OCI-LY7 (cell line): Measurements from ENCODE around the gene RPP25L. TPM values are rescaled to one million over a fixed set of nuclear protein-coding genes. Genes with fewer than 3 reads are reported as not detected.

Source experiments
- BruUV-seq: library from RNA; stranded (reverse); fragments of 400-500 nt; replicated peaks from 2 replicates; lab custom pipeline; 2021; lab: Mats Ljungman, UMichigan
- CTCF ChIA-PET: fragments of 300-600 bp; sonication (Branson Sonifier 250); formaldehyde crosslinking; loops from one replicate; lab custom pipeline; 2022; ENCODE audit warnings: antibody characterized with exemption; ENCODE audit not compliant: unreplicated experiment; lab: Charles Lee
- POLR2A ChIA-PET: fragments of 300-600 bp; sonication (Branson Sonifier 250); formaldehyde crosslinking; loops from one replicate; lab custom pipeline; 2022; ENCODE audit warnings: antibody characterized with exemption; lab: Charles Lee
- DNase-seq: peaks from one replicate; pipeline ENCODE4 v3.0.0-alpha.2; 2015; ENCODE audit warnings: low spot score
- H2AFZ ChIP-seq: fragments of 200-600 bp; sonication (generic), shearing (Covaris generic); 2 replicates; pipeline ENCODE4 v1.6.1; 2014; ENCODE audit warnings: mild to moderate bottlenecking, antibody characterized with exemption, low read length, moderate library complexity
- H3K27ac ChIP-seq: fragments of 200-600 bp; sonication (generic); 2 replicates; pipeline ENCODE4 v1.5.1; 2014; ENCODE audit warnings: mixed run types, low read depth, mild to moderate bottlenecking, moderate library complexity, low read length, inconsistent platforms; ENCODE audit not compliant: poor library complexity, severe bottlenecking
- H3K36me3 ChIP-seq: fragments of 200-600 bp; sonication (generic); 2 replicates; pipeline ENCODE4 v1.6.1; 2014; ENCODE audit warnings: mild to moderate bottlenecking, antibody characterized with exemption, low read length, moderate library complexity, mixed read lengths; ENCODE audit not compliant: insufficient read depth
- H3K4me1 ChIP-seq: fragments of 200-600 bp; sonication (generic); 2 replicates; pipeline ENCODE4 v1.5.1; 2014; ENCODE audit warnings: mild to moderate bottlenecking, low read length; ENCODE audit not compliant: insufficient read depth, poor library complexity, severe bottlenecking
- H3K4me2 ChIP-seq: fragments of 200-600 bp; sonication (generic); 2 replicates; pipeline ENCODE4 v1.6.1; 2014; ENCODE audit warnings: mild to moderate bottlenecking, low read length
- H3K4me3 ChIP-seq: fragments of 200-600 bp; sonication (generic); 2 replicates; pipeline ENCODE4 v1.5.1; 2014; ENCODE audit warnings: mild to moderate bottlenecking, low read depth, low read length; ENCODE audit not compliant: poor library complexity, severe bottlenecking
- H3K79me2 ChIP-seq: fragments of 200-600 bp; sonication (generic); 2 replicates; pipeline ENCODE4 v1.6.1; 2016; ENCODE audit warnings: low read depth, mild to moderate bottlenecking, low read length, moderate library complexity, mixed read lengths; ENCODE audit not compliant: insufficient read depth
- H3K9me2 ChIP-seq: fragments of 200-600 bp; sonication (generic); 2 replicates; pipeline ENCODE4 v1.6.1; 2016; ENCODE audit warnings: mild to moderate bottlenecking, low read length, mixed read lengths; ENCODE audit not compliant: insufficient read depth
- H3K9me3 ChIP-seq: fragments of 200-600 bp; sonication (generic); 2 replicates; pipeline ENCODE4 v1.6.1; 2014; ENCODE audit warnings: mild to moderate bottlenecking, mixed run types, low read length, mixed read lengths
- H4K20me1 ChIP-seq: fragments of 200-600 bp; sonication (generic); 2 replicates; pipeline ENCODE4 v1.6.1; 2014; ENCODE audit warnings: mild to moderate bottlenecking, antibody characterized with exemption, low read length, moderate library complexity, mixed read lengths; ENCODE audit not compliant: insufficient read depth
- CTCF ChIP-seq: fragments of 200-600 bp; sonication (generic); conservative IDR thresholded peaks from 2 replicates; pipeline ENCODE4 v1.5.1; 2014; ENCODE audit warnings: mild to moderate bottlenecking, antibody characterized with exemption, low read length, moderate library complexity, mixed read lengths
- EZH2phosphoT487 ChIP-seq: fragments of 200-600 bp; sonication (generic); IDR thresholded peaks from 2 replicates; pipeline ENCODE4 v1.6.1; 2018; ENCODE audit warnings: low read depth, borderline replicate concordance, mild to moderate bottlenecking, mixed run types, antibody characterized with exemption, low read length, moderate library complexity, mixed read lengths
- intact Hi-C: fragments of 100-400 bp; cut with micrococcal nuclease; formaldehyde crosslinking; loops from one replicate; pipeline ENCODE4 v1.10.0; 2022; ENCODE audit not compliant: unreplicated experiment
- total RNA-seq, 2 experiments: library from RNA; depleted of rRNA in 1 of 2; stranded (reverse); fragments of >200 nt in 1 of 2; shearing (Covaris generic) in 1 of 2; gene quantifications; 2 replicates each; pipeline ENCODE4 v1.2.3, GENCODE V29; 2014 to 2022

The RPP25L gene
- total RNA-seq, 2 experiments from 2014 or later, result 33.7 to 40.3 TPM

- H3K4me2 ChIP-seq, result no peak overlapping the region
- H2AFZ ChIP-seq, result no peak overlapping the region
- ChIA-PET POLR2A (no interaction called here), CTCF (no interaction called here)
- intact Hi-C loops, result no loop called here
- H4K20me1 ChIP-seq, result no peaks in the 10 kb centered on the region; the same call in 1 of the 2 replicates
- H3K9me3 ChIP-seq, result no peaks in the 10 kb centered on the region
- no peaks in the 10 kb centered on the region for H3K79me2 ChIP-seq
- H3K27ac ChIP-seq, result no peak overlapping the region
- DNase-seq, result no peak
- H3K4me1 ChIP-seq, result no peaks in the 10 kb centered on the region
- H3K36me3 ChIP-seq, result no peaks in the 10 kb centered on the region
- H3K9me2 ChIP-seq, result no peaks in the 10 kb centered on the region
- H3K4me3 ChIP-seq, result no peak overlapping the region
- BruUV-seq, result no TSS peak
- TF ChIP-seq EZH2phosphoT487, result no peak
- no peak for TF ChIP-seq CTCF
These were observed 22.9 kb downstream of the RPP25L start for GRCh38 chr9:34588671-34589635.

- Histone ChIP-seq H3K4me2 (no peak overlapping the region), H3K9me3 (no peaks in the 10 kb centered on the region), H3K36me3 (no peaks in the 10 kb centered on the region), H3K9me2 (no peaks in the 10 kb centered on the region), H4K20me1 (no peaks in the 10 kb centered on the region; the same call in 1 of the 2 replicates), H3K79me2 (no peaks in the 10 kb centered on the region), H3K4me3 (no peak overlapping the region), H3K4me1 (no peaks in the 10 kb centered on the region), H3K27ac (no peak overlapping the region), H2AFZ (no peak overlapping the region)
- ChIA-PET CTCF (no interaction called here), POLR2A (interaction anchor here (0.6 kb wide), 1 partner anchor 411 kb away, joined by 4 read pairs; no protein-coding TSS in a partner anchor)
- no peak for DNase-seq
- intact Hi-C loops, result no loop called here
- TF ChIP-seq EZH2phosphoT487 (no peak), CTCF (no peak)
- no TSS peak for BruUV-seq
These were observed 24.6 kb downstream of the RPP25L start for GRCh38 chr9:34587271-34587670.
